ENCODE data around the gene LAMP1.
"Not testable (repeated sequence)": the region's sequence is repeated elsewhere in the genome, so short reads cannot be mapped to it uniquely, and the experiment has no call there.

The LAMP1 gene

DNA sequence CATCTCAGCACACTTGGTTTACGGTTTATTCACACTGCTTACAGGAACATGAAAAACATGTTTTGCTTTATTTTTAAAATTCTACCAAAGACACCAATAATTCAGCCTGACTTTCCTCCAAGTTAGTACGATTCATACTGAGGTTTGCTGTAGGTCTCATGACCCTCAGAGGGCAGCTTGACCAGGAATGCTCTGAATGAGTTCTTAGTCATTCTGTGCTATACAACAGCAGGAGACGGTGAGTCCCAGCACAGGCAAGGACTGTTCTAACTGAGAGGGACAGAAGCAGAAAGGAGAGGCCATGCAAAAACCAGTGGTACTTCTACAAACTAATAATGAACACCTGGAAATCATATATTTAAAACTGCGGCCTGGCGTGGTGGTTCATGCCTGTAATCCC lies 60.5 kb downstream of the LAMP1 start:
- no peak for DNase-seq

DNA sequence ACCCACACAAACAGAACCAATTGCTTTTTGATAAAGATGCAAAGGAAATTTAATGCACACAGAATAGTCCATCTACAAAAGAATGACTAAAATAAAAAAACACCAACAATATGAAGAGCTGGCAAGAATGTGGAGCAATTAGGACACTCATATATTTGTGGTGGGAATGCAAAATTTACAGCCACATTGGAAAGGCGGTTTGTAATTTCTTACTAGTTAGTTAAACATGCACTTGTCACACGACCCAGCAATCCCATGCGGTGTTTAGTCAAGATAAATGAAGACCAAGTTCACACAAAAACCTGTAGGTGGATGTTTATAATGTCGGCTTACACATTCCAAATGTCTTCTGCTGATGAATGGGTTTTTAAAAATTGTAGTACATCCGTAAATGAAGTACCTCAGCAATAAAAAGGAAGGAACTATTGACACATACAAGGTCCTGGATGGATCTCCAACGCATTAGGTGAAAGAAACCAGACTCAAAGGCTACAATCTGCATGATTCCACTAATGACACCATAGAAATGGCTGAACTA lies 61.7 kb downstream of the LAMP1 start:
- DNase-seq: no peak

DNA sequence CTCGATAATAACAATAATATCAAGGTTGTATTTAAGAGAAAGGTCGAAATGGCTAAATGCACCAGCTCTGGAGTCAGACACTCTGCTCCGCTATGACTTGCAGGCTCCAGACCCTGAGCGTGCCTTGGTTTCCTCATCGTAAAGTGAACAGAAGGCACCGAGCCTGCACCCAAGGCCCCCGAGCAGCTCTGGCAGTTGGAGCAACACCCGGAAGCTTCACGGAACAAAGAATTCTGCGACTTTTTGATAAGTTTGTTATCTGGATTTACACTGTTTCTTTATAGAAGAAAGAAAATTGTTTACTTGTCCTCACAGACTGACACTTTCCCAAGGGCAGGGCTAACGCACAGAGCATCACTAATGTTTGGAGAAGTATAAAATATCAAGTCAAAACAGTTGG lies 62.5 kb downstream of the LAMP1 start:
- DNase-seq: no peak

DNA sequence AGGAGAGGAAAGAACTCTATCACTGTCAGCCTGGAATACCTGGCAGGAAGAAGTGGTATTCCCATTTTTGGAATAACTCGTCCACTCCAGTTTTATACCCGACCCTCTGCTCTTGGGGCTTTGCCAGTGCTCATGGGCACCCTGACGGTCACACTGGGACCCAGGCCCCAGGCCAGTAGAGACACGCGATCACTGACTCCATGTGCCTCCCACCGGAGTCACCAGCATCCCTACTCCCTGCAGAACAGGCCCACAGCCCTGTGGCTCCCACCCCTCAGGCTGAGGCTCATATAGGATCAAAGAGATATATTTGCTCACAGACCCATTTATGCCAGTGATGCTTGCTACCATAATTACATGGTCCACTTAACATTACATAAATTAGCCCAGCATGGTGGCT lies 63.4 kb downstream of the LAMP1 start:
- no peak for DNase-seq

DNA sequence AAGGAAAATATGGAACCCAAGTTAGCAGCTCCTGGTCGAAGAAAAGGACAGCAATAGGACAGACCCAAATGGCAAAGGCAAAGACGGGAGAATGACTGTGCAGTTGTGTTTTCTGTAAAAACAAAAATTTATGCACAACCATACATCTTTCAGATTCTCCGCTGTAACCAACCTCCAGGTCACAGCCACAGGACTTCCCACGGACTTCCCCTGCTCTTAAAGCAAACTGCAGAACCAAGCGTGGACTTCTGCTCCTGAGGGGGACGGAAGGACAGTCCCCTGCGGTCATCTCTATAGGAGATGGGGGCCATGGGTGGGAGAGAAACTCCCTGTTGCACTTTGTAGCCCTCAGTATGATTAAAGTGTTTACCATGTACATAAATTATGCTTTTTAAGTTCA lies 64.4 kb downstream of the LAMP1 start:
- DNase-seq: no peak

DNA sequence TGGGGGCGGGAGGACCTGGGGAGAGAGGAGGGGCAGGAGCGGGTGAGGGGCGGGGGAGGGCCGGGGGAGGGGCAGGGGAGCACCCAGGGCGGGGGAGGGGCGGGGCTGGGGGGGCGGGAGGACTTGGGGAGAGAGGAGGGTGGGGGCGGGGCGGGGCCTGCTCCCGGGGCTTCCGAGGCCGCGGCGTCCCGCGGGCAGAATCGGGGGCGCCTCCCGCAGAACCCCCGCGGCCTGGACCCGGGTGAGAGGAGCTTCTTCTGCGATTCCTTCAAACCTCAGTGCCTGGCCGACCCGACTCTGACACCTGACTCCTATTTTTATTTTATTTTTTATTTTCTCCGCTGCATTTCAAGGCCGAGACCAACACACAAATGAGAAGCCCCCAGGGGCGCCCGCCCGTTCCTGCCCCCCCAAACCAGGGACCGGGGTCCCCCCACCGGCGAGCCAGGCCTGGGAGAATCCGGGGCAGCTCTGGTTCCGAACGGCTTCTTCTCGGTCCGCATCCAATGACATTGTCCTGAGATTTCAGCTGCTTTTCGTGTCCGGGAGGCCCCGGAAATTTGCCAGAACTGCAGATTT lies 67.4 kb downstream of the LAMP1 start:
- no peak for DNase-seq

DNA sequence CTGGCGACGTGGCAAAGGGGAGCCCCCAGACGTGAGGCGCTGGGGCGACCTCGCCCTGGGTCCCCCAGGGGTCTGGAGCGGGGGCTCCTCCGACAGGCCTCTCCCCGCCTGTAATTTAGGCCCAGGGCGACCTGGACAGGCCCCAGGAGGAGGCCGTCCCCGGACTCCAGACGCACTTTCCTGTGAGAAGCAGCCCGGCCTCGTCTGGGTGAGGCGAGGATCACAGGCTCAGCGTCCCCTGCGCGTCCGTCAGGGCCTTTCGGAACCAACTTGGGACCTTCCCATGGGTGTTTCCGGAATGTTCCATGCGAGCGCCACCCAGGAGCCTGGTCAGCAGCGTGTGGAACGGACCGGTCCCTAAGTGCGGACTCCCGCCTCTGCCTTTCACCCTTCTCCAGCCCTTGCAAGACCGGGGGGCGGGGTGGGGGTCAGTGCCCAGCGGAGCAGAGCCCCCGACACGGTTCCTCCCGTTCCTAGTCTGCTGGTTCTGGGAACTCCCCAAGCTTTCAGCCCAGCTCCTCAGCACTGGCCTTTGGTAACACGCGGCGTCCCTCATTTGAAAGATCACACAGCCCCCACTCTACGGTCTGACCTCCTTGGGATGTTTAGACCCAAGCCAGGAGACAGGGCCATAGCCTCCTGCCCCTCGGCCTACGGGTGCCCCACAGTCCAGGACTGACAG lies 68.0 kb downstream of the LAMP1 start:
- DNase-seq: no peak

DNA sequence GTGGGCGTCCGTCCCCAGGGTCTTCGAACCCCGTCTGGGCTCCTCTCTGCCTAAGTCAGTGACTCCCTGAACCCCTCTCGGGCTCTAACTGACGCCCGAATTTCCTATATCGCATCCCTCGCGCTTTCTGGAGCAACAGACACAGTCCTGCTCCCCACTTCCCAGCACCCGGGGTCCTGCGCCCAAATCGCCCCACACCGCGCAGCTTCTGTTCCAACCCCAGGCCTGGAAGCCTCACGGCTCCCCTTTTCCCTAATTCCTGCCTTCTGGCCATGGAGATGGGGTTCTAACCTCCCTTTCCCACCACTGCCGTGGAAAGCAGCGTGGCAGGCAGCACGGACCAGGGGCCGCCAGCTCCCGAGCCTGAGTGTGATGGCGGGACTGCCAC lies 68.5 kb downstream of the LAMP1 start:
- no peak for DNase-seq

DNA sequence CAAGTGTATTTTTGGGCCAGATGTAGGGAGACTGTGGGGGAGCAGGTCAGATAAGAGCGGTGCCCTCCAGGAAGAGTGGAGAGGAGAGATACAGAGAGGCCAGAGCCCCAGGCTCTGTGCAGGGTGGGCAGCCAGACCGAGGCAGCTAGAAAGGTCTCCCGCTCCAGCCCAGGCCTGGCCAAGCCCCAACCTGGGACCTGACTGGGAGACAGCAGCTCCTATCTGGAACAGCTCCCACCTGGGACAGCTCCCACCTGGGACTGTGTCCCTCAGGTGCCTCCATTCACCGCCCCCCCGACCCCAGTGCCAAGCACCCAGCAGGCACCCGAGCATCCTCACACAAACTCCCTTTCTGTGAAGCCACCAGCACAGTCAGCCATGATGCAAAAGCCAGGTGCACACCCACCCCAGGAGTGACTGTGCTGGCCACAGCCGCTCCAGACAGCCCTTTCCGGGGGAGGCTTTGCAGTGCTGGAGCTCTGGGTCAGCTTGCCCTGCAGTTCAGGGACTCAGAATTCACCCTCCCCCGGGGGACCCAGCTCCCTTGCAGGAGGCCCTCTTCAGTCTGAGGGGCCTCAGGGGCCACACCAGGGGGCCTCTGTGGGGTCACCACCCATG lies 69.0 kb downstream of the LAMP1 start:
- no peak for DNase-seq

DNA sequence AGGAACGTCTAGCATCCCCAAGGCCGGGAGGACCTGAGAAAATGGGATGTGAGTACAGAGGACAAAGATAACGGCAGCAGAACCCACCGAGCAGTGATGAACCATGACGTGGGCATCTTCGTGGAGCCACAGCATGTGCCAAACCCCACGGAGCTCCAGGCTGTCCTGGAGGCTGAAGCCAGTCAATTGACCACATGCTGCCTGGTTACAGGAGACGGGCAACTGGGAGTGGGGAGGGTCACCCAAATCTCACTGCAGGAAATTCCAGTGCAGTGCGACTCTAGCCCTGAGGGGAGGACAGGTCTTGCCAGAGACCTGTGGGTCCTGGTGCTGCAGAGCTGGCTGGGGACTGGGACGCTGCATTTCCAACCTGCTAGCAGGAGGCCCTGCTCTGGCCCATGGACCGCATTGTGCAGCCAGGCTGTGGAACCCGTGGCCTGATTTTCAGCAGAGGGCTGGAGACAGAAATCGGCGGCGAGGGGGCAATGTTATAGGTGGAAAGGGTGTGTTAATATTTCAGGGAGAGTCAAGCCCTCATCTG lies 70.1 kb downstream of the LAMP1 start:
- no peak for DNase-seq

DNA sequence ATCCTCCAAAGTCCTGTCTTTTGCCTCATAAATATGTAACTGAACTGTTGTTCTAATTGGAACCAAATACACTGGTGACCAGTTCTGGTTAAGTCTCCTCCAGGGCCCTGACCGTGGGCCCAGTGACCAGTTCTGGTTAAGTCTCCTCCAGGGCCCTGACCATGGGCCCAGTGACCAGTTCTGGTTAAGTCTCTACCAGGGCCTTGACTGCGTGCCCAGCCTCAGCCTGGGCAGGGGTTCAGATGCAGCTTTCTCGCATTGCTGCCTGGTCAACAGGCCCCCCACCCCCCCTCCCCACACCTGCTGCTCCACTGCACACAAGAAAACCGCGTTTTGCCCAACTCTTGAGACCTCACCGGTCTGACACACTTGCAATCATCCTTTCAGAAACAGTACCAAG lies 70.7 kb downstream of the LAMP1 start:
- no peak for DNase-seq

DNA sequence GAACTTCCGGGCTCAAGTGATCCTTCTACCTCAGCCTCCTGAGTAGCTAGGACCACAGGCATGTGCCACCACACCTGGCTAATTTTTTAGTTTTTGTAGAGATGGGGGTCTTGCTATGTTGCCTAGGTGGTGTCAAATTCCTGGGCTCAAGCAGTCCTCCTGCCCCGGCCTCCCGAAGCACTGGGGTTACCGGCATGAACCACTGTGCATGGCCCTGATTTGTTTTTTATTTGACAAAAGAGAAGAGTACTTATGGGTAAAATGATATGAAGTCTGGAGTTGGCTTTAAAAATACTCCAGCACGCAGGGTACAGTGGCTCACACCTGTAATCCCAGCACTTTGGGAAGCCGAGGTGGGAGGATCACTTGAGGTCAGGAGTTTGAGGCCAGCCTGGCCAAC lies 71.3 kb downstream of the LAMP1 start:
- DNase-seq: not testable (repeated sequence)

DNA sequence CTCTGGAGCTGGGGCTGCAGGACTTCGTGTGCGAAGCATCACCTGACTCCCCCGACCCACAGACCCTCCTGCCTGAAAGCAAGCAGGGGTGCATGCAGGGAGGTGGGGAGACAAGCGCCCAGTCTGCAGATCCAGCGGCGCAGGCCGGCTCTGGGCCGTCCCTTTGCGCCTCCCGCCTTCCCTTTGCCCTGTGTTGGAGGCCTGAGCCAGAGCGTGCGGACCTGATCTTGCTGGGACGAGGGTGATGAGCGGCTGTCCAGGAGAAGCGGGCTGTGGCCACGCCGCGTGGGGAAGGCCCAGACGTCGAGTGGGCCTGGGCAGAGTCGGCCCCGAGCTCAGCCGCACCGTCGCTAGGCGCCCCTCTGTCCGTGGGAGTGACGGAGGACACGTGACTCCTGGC lies 72.2 kb downstream of the LAMP1 start:
- DNase-seq: no peak

DNA sequence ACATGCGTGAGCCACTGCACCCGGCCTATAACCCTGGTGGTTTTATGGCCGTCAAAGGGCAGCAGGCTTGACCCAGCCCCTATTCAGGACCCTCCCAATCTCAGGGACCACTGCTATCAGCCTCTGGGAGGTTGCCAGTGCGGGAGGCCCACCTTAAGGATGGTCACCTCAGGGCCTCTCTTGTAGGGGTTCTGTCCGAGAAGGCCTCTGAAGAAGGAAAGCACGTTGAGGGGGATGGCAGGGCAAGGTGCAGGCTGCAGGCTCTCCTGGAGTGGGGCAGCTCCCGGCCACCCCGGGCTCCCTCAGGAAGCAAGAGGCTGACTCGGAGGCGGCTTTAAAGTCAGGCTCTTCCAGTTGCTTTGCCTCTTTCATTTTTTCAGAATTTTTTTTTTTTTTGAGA lies 72.8 kb downstream of the LAMP1 start:
- DNase-seq: no peak

DNA sequence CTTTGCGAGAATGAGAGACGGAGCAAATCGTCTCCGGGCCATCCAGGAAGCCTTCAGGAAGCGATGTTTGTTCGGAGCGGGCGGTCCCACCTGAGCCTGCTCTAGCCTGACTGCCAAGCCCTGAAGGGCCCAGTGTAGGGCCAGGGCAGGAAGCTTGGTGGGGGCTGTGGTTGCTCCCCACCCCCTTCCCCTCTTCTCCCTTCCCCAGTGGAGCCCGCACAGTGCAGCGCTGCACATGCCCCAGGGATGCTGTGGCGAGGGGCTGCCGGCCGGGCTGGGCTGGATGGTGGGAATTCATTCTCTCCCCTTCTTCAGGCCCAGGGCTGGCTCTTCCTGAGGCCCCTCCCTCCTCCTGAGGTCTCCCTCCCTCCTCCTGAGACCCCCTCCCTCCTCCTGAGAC lies 74.0 kb downstream of the LAMP1 start:
- DNase-seq: no peak

DNA sequence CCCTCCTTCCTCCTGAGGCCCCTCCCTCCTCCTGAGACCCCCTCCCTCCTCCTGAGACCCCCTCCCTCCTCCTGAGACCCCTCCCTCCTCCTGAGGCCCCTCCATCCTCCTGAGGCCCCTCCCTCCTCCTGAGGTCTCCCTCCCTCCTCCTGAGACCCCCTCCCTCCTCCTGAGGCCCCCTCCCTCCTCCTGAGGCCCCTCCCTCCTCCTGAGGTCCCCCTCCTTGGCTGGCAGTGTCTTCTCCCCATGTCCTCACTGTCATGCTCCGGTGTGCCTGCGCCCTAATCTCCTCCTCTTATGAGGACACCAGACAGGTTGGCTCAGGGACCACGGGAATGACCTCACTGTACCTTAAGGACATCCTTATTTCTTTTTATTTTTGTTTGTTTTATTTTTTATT lies 74.7 kb downstream of the LAMP1 start:
- not testable (repeated sequence) for DNase-seq
